ENCODE results near the gene AGPAT3.

The AGPAT3 gene

DNA sequence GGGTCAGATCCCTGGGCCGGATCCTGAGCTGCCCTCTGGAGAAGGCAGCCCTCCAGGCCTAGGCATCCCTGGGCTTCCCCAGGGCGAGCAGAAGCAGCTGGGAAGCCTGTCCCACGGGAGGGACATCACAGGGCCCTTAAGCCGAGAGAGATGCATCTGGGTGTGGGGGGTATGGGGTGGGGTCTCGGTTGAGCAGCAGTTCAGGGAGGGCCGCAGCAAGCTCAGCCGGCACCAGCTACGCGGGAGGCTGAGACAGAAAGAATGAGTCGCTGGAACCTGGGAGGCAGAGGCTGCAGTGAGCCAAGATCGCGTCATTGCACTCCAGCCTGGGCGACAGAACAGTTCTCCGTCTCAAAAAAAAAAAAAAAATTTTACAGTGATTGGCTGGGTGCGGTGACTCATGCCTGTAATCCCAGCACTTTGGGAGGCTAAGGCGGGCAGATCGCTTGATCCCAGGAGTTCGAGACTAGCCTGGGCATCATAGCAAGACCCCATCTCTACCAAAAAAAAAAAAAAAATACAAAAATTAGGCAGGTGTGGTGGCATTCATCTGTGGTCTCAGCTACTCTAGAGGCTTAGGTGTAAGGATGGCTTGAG is 37.9 kb upstream of the AGPAT3 start:
- no peak overlapping the region for H3K4me3 ChIP-seq (replicated peaks; ENCODE audit: low read depth, low read length)
- peak; percentile 17 for DNase-seq (ENCODE audit: extremely low read depth, low read depth)
- TF ChIP-seq CTCF (IDR thresholded peaks at IDR 0.05; ENCODE audit: low read depth, low read length, missing control alignments) = no peak

- DNase-seq (ENCODE audit: extremely low read depth, low read depth) = no peak
- H3K4me3 ChIP-seq (replicated peaks; ENCODE audit: low read depth, low read length) = no peak overlapping the region
- TF ChIP-seq CTCF (IDR thresholded peaks at IDR 0.05; ENCODE audit: low read depth, low read length, missing control alignments) = no peak
Observed at GRCh38 chr21:43829161-43829560, 35.9 kb upstream of the AGPAT3 start.

DNA sequence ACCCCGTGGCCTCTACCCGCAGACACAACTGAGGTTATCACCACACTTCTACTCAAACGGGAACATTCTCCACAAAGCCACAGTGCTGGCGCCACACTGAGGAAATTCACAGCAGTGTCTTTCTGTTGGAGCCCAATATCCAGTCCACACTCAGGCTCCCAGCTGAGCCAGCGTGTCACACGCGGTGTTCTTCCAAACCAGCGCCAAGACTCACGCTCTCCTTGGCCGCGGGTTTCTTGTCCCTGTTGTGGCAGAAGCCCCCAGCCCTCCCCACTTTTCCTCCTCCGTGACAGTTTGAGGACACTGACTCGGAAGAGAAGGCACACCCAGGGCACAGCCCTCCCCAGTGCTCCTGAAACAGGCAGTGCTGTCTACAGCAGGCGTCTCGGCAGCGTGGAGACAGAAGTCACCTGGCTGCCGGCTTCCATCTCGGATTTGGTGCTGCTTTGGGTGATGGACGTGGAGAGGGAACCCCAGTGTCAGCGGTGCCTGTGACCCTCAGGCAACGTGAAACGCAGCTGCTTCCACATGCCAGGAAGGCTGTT is 35.4 kb upstream of the AGPAT3 start:
- no peak for DNase-seq (ENCODE audit: extremely low read depth, low read depth)
- H3K4me3 ChIP-seq (replicated peaks; ENCODE audit: low read depth, low read length) = no peak overlapping the region
- TF ChIP-seq CTCF (IDR thresholded peaks at IDR 0.05; ENCODE audit: low read depth, low read length, missing control alignments) = no peak

- H3K4me3 ChIP-seq (replicated peaks; ENCODE audit: low read depth, low read length) = no peak overlapping the region
- no peak for DNase-seq (ENCODE audit: extremely low read depth, low read depth)
- no peak for TF ChIP-seq CTCF (IDR thresholded peaks at IDR 0.05; ENCODE audit: low read depth, low read length, missing control alignments)
Observed at GRCh38 chr21:43832158-43832550, 32.9 kb upstream of the AGPAT3 start.

GRCh38 chr21:43832648-43833047 is 32.4 kb upstream of the AGPAT3 start:
- no peak overlapping the region for H3K4me3 ChIP-seq (replicated peaks; ENCODE audit: low read depth, low read length)
- DNase-seq (ENCODE audit: extremely low read depth, low read depth) = no peak
- TF ChIP-seq CTCF (IDR thresholded peaks at IDR 0.05; ENCODE audit: low read depth, low read length, missing control alignments) = no peak

DNA sequence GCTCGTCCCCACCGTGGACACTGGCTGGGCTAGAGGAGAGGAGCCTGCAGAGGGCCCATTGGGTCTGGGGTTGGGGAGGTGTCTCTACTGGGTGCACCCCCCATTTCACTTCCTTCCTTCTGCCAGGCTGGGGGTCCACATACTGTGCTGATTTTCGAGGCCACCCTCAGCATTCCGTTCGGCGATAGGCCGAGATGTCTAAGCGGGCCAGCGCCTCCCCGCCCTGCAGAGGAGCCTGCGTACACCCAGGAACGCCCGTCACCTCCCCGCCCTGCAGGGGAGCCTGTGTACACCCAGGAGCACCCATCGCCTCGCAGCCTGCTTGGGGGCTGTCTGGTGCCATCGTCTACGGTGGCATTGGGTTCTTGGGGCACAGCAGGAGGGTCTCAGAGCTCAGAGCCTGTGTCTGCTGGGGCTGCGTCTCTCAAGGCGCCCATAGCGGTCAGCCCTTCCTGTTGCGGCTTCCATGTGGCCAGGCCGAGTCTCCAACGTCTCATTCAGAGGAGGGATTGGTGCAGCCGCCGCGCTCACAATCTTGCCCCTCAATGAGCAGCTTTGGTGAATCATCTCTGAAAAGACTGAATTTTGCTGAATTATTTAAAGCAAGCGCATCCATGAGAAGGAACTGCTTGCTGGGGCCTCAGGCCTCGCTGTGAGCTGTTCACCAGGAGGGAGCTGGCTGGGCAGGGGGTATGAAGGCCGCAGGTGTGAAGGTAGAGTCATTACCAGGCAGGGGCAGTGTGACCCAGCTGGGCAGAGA is 30.7 kb upstream of the AGPAT3 start:
- DNase-seq (ENCODE audit: extremely low read depth, low read depth) = no peak
- no peak for TF ChIP-seq CTCF (IDR thresholded peaks at IDR 0.05; ENCODE audit: low read depth, low read length, missing control alignments)

More for the DNA sequence above, 30.7 kb upstream of the AGPAT3 start:
- H3K4me3 ChIP-seq (replicated peaks; ENCODE audit: low read depth, low read length) = no peak overlapping the region

All from HFF-Myc (cell line).